Measurements from ENCODE around the gene PRG2. TPM values are rescaled to one million over a fixed set of nuclear protein-coding genes. Genes with fewer than 3 reads are reported as not detected.

Gene PRG2
- total RNA-seq, 4 donors from 2014 or later = 1.0 TPM; not detected in 3

GRCh38 chr11:57349491-57350274, 40.8 kb downstream of the PRG2 start:
- TF ChIP-seq CTCF (IDR thresholded peaks at IDR 0.05; ENCODE audit: low read depth) = no peak

- no peak for TF ChIP-seq CTCF (IDR thresholded peaks at IDR 0.05; ENCODE audit: low read depth)
Measured at GRCh38 chr11:57348636-57349313, 41.7 kb downstream of the PRG2 start.

GRCh38 chr11:57348052-57348451, 42.4 kb downstream of the PRG2 start:
- no peak for TF ChIP-seq CTCF (IDR thresholded peaks at IDR 0.05; ENCODE audit: low read depth)

GRCh38 chr11:57347336-57347735, 43.1 kb downstream of the PRG2 start:
- no peak for TF ChIP-seq CTCF (IDR thresholded peaks at IDR 0.05; ENCODE audit: low read depth)

- TF ChIP-seq CTCF (IDR thresholded peaks at IDR 0.05; ENCODE audit: low read depth) = no peak
Measured at GRCh38 chr11:57345555-57346211, 44.8 kb downstream of the PRG2 start.

GRCh38 chr11:57344826-57345225, 45.6 kb downstream of the PRG2 start:
- TF ChIP-seq CTCF (IDR thresholded peaks at IDR 0.05; ENCODE audit: low read depth) = no peak

- no peak for TF ChIP-seq CTCF (IDR thresholded peaks at IDR 0.05; ENCODE audit: low read depth)
Measured at GRCh38 chr11:57343825-57344224, 46.6 kb downstream of the PRG2 start.

Measured in subcutaneous adipose tissue (tissue), 4 donors.